Hematopoietic multipotent progenitor cell treated with erythropoietin and hydrocortisone succinate and interleukin-3 and kit ligand, for 4 days (in vitro differentiated cells): ENCODE measurements around the gene PLS1.
"Not testable (repeated sequence)": the region's sequence is repeated elsewhere in the genome, so short reads cannot be mapped to it uniquely, and the experiment has no call there.

Experiments used
- DNase-seq: peaks from one replicate; pipeline ENCODE4 v3.0.0-alpha.2; 2015

PLS1 gene

DNA sequence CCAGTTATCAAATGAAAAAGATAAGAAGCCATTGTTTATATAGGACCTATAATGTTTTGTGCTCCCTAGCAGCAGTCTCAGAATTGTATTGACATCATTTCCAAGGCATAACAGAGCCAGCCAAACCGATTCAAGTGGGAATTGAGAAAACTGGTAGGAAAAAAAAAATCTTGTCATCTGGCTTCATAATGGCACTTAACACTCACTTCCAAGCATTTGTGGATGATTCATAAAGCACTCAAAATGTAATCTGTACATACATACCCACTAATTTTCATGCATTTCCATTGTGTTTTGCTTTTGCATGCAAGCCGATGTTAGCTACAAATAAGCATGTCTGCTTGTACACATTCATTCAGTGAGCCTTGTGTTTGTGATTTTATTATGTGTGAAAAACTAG is 109.0 kb downstream of the PLS1 start:
- DNase-seq = no peak

DNA sequence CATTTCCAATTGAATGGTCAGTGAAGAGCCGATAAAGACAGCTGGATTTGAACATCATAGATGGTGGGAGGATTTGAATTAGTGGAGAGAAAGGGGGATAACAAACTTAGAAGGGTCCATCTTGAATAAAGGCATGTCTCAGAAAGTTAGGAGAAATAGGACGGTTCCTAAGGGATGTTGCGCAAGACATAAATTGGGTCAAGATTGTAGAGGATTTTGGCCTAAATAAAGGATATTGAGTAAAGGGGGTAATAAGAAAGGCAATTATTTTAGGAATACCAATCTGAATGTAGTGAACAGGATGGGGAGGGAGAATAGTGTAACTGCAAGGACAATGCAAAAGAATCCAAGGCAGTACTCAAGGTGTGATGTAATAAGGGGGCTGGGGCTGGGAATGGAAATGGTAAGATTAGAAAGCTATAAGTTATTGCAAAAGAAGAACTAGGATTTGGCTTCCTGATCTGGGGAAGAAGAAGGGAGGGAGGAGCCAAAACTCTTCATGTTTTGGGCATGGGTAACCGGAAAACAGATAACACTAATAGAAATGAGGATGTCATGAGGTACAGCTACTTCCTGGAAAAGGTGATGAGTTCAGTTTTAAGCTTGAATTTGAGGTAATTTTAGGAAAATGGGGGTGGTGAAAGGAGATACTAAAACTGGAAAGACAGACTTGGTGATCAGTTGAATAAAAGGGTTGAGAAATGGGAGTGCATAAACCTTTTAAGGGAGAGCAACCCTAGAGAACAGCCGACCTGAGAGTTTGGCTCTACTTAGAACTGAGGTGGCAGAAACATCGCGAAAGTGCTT is 110.3 kb downstream of the PLS1 start:
- no peak for DNase-seq

DNA sequence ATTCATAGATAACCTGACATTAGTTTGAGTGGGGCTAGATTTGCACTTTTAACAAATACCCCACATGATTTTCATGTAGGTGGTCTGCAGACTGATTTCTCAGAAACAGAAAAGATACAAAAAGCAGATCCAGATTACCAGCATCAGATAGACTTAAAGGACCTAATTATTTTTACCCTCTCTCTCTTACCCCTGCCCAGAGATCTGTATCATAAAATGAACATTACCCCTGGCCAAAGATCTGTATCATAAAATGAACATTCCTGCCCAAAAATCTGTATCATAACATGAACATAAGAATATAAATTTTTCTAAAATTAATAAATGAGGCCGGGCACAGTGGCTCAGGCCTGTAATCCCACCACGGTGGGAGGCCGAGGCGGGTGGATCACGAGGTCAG is 113.0 kb downstream of the PLS1 start:
- DNase-seq = no peak

DNA sequence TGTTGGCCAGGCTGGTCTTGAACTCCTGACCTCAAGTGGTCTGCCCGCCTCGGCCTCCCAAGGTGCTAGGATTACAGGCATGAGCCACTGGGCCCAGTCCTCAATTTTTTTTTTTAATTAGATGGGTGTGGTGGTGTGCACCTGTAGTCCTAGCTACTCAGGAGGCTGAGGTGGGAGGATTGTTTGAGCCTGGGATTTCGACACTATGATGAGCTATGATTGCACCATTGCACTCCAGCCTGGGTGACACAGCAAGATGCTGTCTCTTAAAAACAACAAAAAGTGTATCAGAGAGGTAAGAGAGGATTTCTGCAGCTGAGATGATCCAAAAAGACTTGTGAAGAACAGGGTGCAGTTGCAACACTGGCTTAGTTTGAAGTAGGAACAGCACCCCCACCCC is 118.7 kb downstream of the PLS1 start:
- DNase-seq = not testable (repeated sequence)

DNA sequence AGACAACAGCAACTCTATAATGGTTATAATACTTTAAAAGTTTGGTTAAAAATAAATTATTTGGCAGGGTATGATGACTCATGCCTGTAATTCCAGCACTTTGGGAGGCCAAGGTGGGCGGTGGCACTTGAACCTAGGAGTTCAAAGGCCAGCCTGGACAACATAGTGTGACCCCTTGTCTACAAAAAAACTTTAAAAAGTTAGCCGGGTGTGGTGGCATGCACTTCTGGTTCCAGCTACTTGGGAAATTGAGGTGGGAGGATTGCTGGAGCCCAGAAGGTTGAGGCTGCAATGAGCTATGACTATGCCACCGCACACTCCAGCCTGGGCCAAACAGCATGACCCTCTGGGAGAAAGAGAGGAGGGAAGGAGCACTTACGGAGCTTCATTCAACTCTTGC is 119.9 kb downstream of the PLS1 start:
- no peak for DNase-seq

DNA sequence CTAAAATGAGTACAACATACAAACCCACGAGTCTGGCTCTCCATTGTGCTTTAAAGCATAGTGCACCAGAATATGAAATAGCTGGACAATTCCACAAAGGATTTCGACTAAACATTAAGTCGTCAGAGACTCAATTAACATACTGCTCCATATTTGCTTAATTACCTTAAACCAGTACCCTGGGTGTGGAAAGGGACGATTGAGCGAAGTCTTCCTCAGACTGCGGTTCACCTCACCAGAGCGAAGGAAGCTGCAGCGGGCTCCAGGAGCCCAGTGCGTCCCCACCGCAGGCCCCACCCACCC is 127.4 kb downstream of the PLS1 start:
- DNase-seq = no peak

DNA sequence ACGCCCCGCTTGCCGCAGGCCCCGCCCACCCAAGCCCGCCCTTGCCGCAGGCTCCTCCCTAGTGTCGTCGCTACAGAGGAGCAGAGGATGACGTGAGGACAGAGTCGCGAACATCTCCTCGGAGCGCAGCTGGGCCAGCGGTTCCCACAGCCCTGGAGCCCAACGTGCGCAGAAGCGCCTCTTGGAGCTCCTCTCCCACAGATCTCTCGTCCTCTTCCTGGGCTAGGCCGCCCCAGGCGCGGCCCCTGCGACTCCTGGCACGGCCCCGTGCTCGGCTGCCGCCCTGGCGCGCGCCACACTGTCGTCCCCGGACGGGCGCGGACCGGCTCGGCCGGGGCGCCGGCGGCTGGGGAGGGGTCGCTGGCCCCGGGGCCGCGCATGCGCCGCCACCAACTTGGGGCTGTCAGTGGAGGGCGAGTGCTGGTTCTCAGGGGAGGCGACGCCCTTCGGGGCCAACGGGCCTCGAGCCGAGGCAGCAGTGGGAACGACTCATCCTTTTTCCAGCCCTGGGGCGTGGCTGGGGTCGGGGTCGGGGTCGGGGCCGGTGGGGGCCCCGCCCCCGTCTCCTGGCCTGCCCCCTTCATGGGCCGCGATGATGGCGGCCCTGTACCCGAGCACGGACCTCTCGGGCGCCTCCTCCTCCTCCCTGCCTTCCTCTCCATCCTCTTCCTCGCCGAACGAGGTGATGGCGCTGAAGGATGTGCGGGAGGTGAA is 127.9 kb downstream of the PLS1 start, which contains the start of gene TRPC1:
TSS of gene TRPC1 (plus strand) at position 67 of the 714 bp plus-strand sequence. CDS start at position 593, 526 bp downstream.
- peak; percentile 94 for DNase-seq

DNA sequence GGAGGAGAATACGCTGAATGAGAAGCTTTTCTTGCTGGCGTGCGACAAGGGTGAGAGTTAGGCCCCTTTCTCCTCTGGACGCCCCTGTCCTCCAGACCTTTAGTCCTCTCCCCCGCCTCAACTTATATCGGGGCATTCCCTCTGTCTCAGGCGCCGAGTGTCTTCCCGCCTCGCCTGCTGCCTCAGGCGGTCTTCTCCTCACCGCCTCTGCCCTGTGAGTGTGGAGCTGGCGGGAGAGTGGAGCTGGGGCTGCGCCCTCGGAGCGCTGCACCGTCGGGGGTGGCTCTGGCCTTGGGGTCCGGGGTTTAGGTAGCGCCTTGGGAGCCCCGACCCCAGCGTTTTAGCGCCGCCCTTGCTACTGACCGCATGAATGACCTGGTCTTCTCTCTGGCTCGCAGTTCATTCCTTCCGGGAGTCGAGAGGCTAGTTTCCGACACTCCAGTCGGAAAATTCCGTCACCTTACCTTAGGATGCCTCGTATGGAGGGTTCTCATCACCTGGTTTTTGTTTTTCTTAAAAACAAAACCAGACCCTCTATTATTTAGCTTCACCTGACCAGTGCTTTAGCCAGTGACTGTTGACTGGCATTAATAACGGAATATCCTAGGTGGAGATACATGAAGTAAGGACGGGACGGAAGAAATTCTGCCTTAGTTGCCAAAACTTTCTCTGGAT is 128.6 kb downstream of the PLS1 start:
- peak; percentile 44 for DNase-seq

DNA sequence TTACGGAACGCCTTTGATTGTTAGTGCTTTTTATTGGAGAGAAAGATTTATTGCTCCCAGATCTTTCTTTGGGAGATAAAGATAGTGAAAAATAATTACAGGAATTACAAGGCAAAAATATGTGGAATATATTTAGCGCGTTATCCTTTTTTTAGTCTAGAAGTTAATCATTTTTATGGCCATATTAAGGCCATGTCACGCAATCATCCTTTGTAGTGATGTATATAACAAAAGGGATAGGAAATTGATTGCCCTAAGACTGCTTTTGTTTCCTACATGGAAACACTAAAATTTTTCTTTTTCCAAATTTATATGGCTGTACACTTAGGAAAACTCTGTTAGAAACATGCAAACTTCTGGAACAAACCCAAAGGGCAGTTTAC is 129.2 kb downstream of the PLS1 start:
- DNase-seq = no peak

DNA sequence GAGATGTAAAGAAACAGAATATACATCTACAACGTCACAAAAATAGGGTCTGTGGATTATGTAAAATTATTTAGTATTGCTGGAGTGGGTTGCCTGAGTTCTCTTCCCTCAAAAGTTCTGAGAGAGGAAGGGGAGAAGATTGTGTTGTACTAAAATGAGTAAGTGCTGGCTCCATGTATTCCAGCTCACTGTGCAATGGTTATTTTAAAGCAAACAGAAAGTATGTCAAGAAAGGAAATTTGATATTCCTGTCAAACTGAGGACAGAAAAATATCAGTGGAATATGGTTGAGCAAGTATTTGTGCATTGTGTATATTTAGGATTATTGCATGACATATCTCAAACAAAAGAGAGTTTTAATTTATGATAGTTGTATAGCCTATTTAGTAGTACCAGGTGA is 129.8 kb downstream of the PLS1 start:
- no peak for DNase-seq

DNA sequence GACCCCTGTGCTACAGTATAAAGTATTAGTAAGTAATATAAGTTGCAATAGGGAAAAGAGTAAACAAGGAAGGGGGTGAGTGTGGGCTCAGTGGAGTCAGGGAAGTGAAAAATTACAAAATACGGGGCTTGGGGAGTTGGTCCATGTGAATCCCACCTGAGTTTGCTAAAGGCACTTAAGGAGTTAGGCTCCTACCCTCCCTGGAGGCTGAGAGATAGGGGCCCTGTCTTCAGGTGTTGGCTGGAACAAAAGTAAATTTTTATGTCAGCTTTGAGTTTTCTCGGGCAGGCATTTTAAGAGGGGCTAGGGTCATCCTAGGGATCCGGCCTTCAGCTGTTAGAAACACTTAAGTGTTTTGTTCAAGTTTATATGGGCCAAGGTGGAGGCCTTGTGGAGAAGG is 135.9 kb downstream of the PLS1 start:
- DNase-seq = no peak

DNA sequence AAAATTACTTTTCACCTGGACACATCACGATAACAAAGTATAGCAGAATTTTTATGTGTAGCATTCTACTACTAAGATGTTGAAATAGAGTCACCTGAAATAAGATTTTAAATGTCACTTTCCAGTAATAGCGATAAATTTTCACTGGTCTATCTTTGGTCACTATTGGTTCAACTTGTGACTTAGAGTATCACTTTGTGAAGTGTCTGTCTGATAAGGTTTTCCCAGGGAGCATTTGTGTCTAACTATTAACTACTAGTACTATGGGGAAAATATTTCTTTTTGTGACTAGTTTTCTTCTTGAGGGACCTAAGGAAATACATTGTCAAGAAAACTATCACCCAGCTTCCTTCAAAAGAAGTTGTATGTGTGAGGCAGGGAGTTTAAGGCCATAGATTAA is 138.6 kb downstream of the PLS1 start:
- no peak for DNase-seq

DNA sequence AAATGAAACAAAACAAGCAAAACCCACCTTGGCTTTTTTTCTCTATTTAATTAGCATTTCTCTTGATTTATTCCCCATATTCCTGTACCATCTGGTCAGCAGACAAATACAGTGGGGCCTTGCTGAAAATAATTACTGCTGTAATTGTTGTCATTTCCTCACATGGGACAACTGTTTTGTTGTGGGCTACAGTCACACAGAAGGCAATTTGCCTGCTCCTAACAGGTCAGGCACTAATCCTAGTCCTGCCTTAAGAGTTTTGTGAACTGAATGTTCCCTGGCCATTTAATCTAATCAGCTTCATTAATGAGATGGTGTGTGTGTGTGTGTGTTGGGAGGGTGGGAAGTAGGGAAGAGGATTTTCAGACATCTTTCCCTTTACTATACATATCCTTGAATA is 139.3 kb downstream of the PLS1 start:
- DNase-seq = no peak

DNA sequence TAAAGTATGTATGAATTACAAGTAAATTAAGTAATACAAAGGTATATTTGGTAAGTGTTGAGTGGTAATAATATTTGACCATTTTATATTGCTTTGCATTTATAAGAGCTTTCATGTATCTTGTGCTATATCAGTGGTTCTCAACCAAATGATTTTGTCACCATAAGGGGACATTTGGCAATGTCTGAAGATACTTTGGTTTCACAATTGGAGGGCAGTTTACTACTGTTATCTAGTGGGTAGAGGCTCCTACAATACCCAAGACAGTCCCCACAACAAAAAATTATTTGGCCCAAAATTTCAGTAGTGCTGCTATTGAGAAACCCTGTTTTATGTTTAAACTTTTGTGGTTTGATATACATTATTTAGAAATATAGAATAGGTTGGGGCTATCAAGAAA is 142.2 kb downstream of the PLS1 start:
- peak; percentile 65 for DNase-seq

DNA sequence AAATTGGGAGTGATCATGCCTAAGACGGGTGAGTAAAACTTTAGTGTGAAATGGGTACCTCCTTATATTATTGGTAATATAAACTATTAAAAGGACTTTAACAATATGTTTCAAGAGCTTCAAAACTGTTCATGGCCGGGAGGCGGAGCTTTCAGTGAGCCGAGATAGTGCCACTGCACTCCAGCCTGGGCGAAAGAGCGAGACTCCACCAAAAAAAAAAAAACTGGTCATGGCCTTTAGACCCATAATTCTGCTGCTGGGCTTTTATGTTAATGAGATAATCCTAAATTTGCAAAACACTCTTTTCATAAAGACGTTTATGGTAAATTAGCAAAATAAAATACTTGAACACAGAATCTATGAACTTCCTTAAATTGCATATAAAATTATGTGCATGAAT is 150.5 kb downstream of the PLS1 start:
- no peak for DNase-seq

DNA sequence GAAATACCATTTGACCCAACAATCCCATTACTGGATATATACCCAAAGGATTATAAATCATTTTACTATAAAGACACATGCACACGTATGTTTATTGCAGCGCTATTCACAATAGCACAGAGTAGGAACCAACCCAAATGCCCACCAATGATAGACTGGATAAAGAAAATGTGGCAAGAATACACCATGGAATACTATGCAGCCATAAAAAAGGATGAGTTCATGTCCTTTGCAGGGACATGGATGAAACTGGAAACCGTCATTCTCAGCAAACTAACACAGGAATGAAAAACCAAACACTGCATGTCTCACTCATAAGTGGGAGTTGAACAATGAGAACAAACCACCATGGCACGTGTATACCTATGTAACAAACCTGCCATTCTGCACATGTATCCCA is 154.3 kb downstream of the PLS1 start:
- not testable (repeated sequence) for DNase-seq

DNA sequence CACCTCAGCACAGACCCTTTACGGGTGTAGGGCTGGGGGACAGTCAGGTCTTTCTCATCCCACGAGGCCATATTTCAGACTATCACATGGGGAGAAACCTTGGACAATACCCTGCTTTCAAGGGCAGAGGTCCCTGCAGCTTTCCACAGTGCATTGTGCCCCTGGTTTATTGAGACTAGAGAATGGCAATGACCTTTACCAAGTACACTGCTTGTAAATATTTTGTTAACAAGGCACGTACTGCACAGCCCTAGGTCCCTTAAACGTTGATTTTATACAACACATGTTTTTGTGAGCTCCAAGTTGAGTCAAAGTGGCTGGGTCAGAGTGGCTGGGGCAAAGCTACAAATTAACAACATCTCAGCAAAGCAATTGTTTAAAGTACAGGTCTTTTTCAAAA is 156.4 kb downstream of the PLS1 start:
- not testable (repeated sequence) for DNase-seq

DNA sequence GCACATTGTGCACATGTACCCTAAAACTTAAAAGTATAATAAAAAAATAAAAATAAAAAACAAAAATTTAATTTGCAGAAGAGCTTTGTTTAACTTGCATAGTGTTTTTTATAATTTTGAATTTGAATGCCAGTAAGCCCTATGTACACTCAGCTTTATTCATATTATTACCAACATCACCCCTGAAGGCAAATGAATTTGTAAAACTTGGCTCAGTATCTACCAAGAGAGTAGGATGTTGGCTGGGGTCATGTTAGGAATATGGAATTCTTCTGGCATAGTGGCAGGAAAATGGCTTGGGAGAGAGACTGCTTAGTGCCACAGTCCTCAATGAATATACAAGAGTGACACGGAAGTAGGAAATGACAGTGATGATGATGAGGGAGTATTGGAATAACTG is 158.3 kb downstream of the PLS1 start:
- no peak for DNase-seq
